Measurements from ENCODE around the gene XRN1.
A peak's percentile ranks its signal among the peaks of the same experiment; 100 is the strongest.
"Not testable (repeated sequence)": the region's sequence is repeated elsewhere in the genome, so short reads cannot be mapped to it uniquely, and the experiment has no call there.

XRN1 gene

DNA sequence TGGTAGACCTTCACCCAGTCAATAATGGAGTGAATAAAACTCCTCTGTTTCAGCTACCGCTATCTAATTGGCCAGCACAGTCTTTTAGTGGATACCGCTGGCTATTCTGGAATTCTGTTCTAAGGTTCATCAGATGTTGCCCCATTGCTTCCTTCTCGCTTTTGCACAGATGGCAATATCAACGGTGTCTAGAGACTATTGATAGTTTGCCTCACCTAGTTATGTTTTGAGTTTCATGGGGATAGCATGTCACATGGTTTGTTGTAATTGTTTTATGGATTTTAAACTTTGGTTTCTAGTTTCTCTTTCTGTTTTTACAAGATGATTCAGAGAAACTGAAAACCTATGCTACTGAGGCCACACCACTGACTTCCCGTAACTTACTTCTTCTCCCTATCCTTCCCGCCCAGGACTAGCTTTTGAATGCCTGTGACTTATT lies 2.0 kb downstream of the XRN1 start:
- Mint-ChIP-seq H3K4me1 (peaks cover 54% of the 10 kb centered on the region), H3K9me3 (no peaks in the 10 kb centered on the region), H3K4me3 (peak overlapping the region; percentile 97), H3K27ac (peak overlapping the region; percentile 99), H3K27me3 (no peaks in the 10 kb centered on the region), H3K36me3 (no peaks in the 10 kb centered on the region)
- ATAC-seq = peak; percentile 22

DNA sequence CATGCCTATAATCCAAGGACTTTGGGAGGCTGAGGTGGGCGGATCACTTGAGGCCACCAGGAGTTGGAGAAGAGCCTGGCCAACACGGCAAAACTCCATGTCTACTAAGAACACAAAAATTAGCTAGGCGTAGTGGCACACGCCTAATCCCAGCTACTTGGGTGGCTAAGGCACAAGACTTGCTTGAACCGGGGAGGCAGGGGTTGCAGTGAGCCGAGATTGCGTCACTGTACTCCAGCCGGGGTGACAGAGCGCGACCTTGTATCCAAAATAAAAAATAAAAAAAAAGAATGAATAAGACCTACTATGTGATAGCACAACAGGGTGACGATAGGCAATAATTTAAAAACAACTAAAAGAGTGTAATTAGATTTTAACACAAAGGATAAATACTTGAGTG lies 3.5 kb downstream of the XRN1 start:
- peaks cover 58% of the 10 kb centered on the region for H3K4me1 Mint-ChIP-seq
- H3K36me3 Mint-ChIP-seq = peaks cover under 1% of the 10 kb centered on the region
- H3K27me3 Mint-ChIP-seq = no peaks in the 10 kb centered on the region
- no peak overlapping the region for H3K27ac Mint-ChIP-seq
- no peak overlapping the region for H3K4me3 Mint-ChIP-seq
- ATAC-seq = no peak
- no peaks in the 10 kb centered on the region for H3K9me3 Mint-ChIP-seq

DNA sequence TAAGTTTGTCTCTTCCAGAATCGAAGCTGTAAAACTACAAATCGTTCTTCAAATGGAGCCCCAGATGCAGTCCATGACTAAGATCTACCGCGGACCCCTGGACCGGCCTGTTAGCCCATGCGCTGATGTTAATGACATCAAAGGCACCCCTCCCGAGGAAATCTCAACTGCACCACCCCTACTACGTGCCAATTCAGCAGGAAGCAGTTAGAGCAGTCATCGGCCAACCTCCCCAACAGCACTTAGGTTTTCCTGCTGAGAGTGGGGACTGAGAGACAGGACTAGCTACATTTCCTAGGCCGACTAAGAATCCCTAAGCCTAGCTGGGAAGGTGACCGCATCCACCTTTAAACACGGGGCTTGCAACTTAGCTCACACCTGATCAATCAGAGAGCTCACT lies 4.8 kb downstream of the XRN1 start:
- not testable (repeated sequence) for H3K27me3 Mint-ChIP-seq, H3K36me3 Mint-ChIP-seq, H3K9me3 Mint-ChIP-seq, H3K4me3 Mint-ChIP-seq, H3K27ac Mint-ChIP-seq, ATAC-seq
- peaks cover 63% of the 10 kb centered on the region for H3K4me1 Mint-ChIP-seq

DNA sequence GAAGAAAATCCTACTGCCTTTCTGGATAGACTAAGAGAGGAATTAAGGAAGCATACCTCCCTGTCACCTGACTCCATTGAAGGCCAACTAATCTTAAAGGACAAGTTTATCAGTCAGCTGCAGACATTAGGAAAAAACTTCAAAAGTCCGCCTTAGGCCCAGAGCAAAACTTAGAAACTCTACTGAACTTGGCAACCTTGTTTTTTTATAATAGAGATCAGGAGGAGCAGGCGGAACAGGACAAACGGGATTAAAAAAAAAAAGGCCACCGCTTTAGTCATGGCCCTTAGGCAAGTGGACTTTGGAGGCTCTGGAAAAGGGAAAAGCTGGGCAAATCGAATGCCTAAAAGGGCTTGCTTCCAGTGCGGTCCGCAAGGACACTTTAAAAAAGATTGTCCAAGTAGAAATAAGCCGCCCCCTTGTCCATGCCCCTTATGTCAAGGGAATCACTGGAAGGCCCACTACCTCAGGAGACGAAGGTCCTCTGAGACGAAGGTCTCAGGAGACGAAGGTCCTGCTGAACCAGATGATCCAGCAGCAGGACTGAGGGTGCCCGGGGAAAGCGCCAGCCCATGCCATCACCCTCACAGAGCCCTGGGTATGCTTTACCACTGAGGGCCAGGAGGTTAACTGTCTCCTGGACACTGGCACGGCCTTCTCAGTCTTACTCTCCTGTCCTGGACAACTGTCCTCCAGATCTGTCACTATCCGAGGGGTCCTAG lies 8.2 kb downstream of the XRN1 start:
- Mint-ChIP-seq H3K4me1 (peaks cover 50% of the 10 kb centered on the region), H3K36me3 (peaks cover 14% of the 10 kb centered on the region)
- not testable (repeated sequence) for ATAC-seq, H3K4me3 Mint-ChIP-seq, H3K27ac Mint-ChIP-seq, H3K27me3 Mint-ChIP-seq, H3K9me3 Mint-ChIP-seq

DNA sequence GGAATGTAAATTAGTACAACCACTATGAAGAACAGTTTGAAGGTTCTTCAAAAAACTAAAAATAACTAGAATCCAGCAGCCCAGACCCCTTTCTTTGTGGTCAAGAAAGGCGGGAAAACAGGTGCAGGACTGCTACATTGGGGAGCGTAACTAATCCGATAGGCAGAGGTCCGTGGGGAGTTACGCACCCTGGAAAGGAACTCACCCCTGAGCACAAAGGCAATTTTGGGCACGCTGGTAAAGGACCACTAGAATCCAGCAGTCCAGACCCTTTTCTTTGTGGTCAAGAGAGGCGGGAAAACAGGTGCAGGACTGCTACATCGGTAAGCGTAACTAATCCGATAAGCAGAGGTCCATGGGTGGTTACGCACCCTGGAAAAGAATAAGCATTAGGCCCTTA lies 9.7 kb downstream of the XRN1 start:
- H3K27ac Mint-ChIP-seq, ATAC-seq, H3K27me3 Mint-ChIP-seq, H3K4me3 Mint-ChIP-seq, H3K9me3 Mint-ChIP-seq: not testable (repeated sequence)
- Mint-ChIP-seq H3K36me3 (peaks cover 19% of the 10 kb centered on the region), H3K4me1 (peaks cover 38% of the 10 kb centered on the region)

DNA sequence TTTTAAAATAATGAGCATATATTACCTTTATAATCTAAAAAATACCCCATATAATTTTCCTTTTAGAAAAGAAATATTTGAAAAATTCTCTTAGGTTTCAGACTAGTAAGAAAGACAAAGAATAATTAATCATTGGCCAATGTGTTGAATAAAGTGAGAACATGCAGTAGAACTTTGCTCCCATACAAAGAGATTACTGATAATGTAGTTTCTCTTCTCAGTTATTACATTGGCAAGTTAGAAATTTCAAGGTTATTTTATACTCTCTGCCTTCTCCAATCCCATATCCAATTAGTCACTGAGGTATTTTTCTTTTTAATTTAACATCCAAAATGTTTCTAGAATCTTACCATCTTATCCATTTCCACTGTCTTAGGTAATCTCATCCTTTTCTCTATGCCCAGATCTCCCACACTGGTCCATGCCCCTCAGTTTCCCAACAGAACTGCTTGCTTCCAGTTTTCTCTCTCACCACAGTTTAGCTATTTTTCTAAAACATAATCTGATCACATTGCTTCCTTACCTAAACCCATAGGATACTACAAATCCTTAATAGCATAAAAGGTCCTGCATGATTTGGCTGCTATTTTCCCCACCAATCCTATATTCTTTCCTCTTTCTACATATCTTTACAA lies 10.8 kb downstream of the XRN1 start:
- peaks cover 33% of the 10 kb centered on the region for H3K4me1 Mint-ChIP-seq

DNA sequence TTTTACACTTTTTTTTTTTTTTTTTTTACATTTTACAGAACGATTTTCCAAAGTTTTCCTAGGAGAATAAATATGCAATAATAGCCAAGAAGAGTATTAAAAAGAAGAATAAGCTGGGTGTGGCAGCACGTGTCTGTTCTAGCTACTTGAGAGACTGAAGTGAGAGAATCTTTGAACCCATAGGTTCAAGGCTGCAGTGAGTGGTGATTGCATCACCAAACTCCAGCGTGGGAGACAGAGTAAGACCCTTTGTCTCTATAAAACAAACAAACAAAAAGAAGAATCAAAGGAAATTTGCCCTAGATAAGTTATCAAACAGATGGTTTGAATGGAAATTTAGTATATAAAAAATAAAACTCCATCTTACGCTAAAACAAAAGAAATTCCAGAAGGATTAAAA lies 13.3 kb downstream of the XRN1 start:
- Mint-ChIP-seq H3K4me3 (no peak overlapping the region), H3K9me3 (no peaks in the 10 kb centered on the region), H3K27ac (no peak overlapping the region), H3K36me3 (peaks cover 42% of the 10 kb centered on the region), H3K27me3 (no peaks in the 10 kb centered on the region), H3K4me1 (peaks cover 24% of the 10 kb centered on the region)
- ATAC-seq = no peak

More for the DNA sequence above, 10.8 kb downstream of the XRN1 start:
- ATAC-seq = no peak
- Mint-ChIP-seq H3K9me3 (no peaks in the 10 kb centered on the region), H3K27ac (no peak overlapping the region), H3K27me3 (no peaks in the 10 kb centered on the region), H3K4me3 (no peak overlapping the region), H3K36me3 (peaks cover 26% of the 10 kb centered on the region)

DNA sequence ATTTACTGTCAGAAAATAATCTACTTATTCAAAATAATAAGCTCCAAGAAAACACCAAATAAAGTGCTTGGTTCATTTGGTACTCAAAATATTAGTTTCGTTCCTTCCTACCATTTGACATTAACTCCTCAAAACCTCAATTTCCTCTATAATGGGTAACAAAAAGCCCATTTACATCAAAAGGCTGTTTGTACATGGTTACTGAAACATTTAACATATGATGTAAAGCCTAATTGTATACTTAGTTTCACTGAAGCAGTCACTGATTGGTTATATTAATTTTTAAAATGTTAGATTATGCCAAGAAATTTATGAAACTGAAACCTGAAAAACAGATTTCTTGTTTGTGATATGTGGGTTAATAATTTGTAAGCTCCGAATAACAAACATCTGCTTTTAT lies 14.7 kb downstream of the XRN1 start:
- Mint-ChIP-seq H3K27ac (no peak overlapping the region), H3K9me3 (no peaks in the 10 kb centered on the region), H3K36me3 (peaks cover 51% of the 10 kb centered on the region), H3K27me3 (no peaks in the 10 kb centered on the region), H3K4me1 (peaks cover 13% of the 10 kb centered on the region), H3K4me3 (no peak overlapping the region)
- ATAC-seq = no peak

DNA sequence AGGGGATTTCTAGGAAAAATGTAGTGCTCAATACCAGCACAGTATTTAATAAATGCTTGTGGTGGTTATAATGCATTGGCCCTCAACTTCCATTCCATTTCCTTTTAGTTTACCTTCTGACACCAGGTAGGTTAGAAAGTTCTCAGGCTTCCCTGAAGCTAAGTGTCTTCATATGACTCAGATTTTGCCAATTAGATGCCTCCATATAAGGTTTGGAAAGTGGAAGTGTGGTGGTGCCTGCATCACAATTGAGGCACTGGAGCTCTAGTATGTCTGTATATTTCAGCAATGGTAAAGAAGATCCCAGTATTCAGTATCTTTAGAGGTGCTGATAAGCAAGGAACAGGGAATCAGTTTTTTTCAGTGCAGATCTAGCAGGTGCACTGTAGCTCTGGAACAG lies 18.3 kb downstream of the XRN1 start:
- Mint-ChIP-seq H3K27ac (no peak overlapping the region), H3K27me3 (no peaks in the 10 kb centered on the region), H3K4me1 (no peaks in the 10 kb centered on the region), H3K36me3 (peaks cover 47% of the 10 kb centered on the region), H3K4me3 (no peak overlapping the region), H3K9me3 (no peaks in the 10 kb centered on the region)
- no peak for ATAC-seq

DNA sequence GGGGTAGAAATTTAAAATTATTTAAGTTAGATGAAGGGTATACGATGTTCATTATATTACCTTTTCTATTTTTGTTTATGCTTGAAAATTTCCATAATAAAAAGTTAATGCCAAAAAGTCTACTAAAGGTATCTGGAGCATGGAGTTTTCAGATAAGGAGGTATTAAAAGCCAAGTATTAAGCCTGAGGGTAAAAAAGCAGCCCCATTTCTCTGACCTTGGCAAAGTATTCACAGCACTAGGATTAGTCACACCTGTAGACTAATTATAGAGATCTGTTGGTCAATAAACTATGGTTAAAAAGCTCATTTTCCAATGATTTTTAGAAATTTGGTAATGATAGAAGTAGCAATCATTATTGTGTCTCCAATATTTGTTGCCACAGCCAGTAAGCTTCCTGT lies 23.1 kb downstream of the XRN1 start:
- Mint-ChIP-seq H3K9me3 (no peaks in the 10 kb centered on the region), H3K36me3 (peaks cover 33% of the 10 kb centered on the region)
- ATAC-seq = no peak

DNA sequence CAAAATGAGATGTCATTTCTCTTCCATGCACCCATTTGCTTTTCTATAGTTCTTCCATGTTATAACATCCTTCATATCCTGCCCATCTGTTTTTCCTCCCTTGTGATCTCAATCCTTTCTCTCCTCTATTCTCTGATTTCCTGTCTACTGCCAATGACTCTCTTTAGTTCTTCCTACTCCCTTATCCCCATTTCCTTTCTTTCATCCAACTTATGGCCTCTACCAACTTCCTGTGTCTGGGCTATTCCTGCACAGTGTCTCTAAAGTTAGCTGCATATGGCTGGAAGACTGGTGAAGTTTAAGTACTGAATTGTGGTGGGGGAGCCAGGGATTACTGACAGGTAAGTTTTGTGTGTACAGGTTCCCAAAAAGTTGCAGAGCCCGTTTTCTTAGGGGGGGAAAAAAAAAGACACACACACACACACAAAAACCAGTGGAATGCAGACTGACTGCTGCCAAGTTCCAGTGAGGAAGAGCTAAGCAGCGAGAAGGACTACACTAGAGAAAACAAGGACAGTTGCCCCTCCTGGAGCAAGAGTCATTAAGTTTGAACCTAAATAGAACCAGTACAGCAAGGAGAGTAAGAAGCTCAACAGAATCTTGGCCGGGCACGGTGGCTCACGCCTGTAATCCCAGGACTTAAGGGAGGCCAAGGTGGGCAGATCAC lies 28.8 kb downstream of the XRN1 start:
- H3K36me3 Mint-ChIP-seq = peaks cover 31% of the 10 kb centered on the region
- no peak for ATAC-seq
- no peak overlapping the region for H3K27ac Mint-ChIP-seq
- H3K27me3 Mint-ChIP-seq = no peaks in the 10 kb centered on the region
- no peaks in the 10 kb centered on the region for H3K4me1 Mint-ChIP-seq
- no peaks in the 10 kb centered on the region for H3K9me3 Mint-ChIP-seq
- no peak overlapping the region for H3K4me3 Mint-ChIP-seq

More for the DNA sequence above, 23.1 kb downstream of the XRN1 start:
- no peaks in the 10 kb centered on the region for H3K27me3 Mint-ChIP-seq
- no peaks in the 10 kb centered on the region for H3K4me1 Mint-ChIP-seq
- no peak overlapping the region for H3K4me3 Mint-ChIP-seq
- no peak overlapping the region for H3K27ac Mint-ChIP-seq

DNA sequence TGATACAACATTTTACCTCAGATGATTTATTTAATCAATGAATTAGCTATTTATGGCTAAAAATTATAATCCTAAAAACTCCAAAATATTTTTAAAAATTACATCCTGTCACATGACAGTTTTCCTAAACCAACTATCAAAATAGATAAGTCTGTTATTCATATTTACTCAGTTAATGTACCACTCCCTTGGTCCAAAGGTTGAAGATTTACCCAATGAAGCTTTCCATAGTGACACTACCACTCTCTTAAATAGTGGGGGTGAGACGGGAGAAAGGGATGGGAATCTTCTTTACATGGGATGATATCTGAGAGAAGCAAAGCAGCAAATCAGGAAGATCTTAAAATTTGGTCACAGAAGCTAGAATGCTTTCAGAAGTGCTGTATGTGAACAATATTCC lies 30.5 kb downstream of the XRN1 start:
- no peak for ATAC-seq
- Mint-ChIP-seq H3K27me3 (no peaks in the 10 kb centered on the region), H3K4me3 (no peak overlapping the region), H3K9me3 (no peaks in the 10 kb centered on the region), H3K36me3 (peaks cover 35% of the 10 kb centered on the region), H3K4me1 (no peaks in the 10 kb centered on the region), H3K27ac (no peak overlapping the region)

DNA sequence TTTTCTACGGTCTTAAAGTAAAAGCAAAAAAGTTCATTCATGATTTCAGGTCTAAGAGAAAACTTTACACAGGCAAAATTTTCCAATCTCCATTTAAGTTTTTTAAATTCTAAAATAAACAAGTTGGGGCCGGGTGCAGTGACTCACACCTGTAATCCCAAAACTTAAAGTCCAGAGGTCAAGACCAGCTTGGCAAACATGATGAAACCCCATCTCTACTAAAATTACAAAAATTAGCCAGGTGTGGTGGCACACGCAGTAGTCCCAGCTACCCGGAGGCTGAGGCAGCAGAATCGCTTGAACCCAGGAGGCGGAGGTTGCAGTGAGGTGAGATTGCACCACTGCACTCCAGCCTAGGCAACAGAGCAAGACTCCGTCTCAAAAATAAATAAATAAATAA lies 47.3 kb downstream of the XRN1 start:
- not testable (repeated sequence) for ATAC-seq, H3K4me1 Mint-ChIP-seq
- peaks cover 49% of the 10 kb centered on the region for H3K36me3 Mint-ChIP-seq

DNA sequence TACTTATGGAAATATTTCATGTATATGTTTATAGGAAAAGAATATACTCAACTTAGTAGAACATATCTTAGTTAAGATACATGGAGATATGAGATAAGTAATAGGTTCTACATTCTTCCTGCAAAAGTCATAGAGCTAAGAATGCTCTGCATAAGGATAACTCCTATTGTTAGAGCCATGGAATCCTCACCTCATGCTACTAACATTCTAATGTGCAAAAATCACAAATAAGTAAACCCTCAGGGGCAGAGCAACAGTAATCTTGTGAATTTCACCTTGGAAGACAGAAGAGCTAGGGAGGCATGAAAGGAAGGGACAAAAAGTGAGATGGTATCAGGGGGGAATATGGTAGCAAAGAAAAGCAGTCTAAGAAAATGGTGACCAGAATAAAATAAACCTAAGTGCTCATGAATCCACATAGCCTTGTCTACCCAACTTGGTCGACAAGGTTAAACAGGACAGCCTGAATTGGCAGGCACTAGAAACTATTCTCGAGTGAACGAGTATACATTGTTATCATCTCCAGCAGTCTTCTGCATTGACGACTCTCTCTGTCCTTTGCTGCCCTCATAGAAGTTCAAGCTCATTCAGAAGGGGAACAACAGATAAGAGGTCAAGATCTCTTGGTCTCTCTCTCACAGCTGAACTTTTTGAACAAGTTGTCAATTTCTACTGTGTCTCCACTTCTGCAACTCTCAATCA lies 52.8 kb downstream of the XRN1 start:
- H3K4me3 Mint-ChIP-seq = no peak overlapping the region
- H3K9me3 Mint-ChIP-seq = no peaks in the 10 kb centered on the region
- H3K4me1 Mint-ChIP-seq = no peaks in the 10 kb centered on the region
- H3K36me3 Mint-ChIP-seq = peaks cover 36% of the 10 kb centered on the region
- no peaks in the 10 kb centered on the region for H3K27me3 Mint-ChIP-seq
- no peak overlapping the region for H3K27ac Mint-ChIP-seq
- no peak for ATAC-seq

More for the DNA sequence above, 47.3 kb downstream of the XRN1 start:
- H3K27me3 Mint-ChIP-seq, H3K4me3 Mint-ChIP-seq, H3K9me3 Mint-ChIP-seq, H3K27ac Mint-ChIP-seq: not testable (repeated sequence)

DNA sequence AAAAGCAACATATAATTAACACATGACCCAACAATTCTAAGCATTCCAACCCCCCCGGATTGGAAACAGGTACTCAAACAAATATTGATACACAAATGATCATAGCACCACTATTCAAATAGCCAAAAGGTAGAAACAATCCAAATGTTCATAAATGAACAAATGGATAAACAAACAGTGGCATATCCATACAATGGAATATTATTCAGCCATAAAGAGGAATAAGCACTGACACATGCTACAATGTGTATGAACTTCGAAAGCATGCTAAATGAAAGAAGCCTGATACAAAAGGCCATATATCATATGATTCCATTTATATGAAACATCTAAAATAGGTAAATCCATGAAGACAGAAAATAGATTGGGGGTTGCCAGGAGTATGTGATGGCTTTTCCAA lies 62.8 kb downstream of the XRN1 start:
- H3K36me3 Mint-ChIP-seq = peaks cover 62% of the 10 kb centered on the region
- no peak for ATAC-seq

More for the DNA sequence above, 62.8 kb downstream of the XRN1 start:
- no peaks in the 10 kb centered on the region for H3K27me3 Mint-ChIP-seq
- no peak overlapping the region for H3K27ac Mint-ChIP-seq
- no peaks in the 10 kb centered on the region for H3K4me1 Mint-ChIP-seq
- H3K9me3 Mint-ChIP-seq = no peaks in the 10 kb centered on the region
- no peak overlapping the region for H3K4me3 Mint-ChIP-seq

All from stimulated activated memory B cell treated with anti-CD40 and anti-IgM and Interleukin-4, amounts not matched to agents 10 μg/mL and 1 μg/mL and 100 μg/mL, for 72 hours (primary cell).